SK-N-SH treated with all-trans-retinoic acid at 6 μM for 48 hours (cell line): Measurements from ENCODE around the gene OPRL1.

Experiments
- ATAC-seq: fragments of 200-7000 bp; cut with Tn5 transposase; 3 replicates; pipeline ENCODE4 v1.9.1; 2020; ENCODE audit warnings: mild to moderate bottlenecking, moderate library complexity
- ARNTL ChIP-seq: fragments of 450-650 bp; formaldehyde crosslinking; IDR thresholded peaks from 2 replicates; pipeline ENCODE4 v1.5.0; 2020; ENCODE audit warnings: low read depth, mild to moderate bottlenecking, moderate library complexity, borderline replicate concordance
- BACH2 ChIP-seq: fragments of 250-450 bp; sonication (Bioruptor Pico); IDR thresholded peaks from 2 replicates; pipeline ENCODE4 v1.9.0; 2021; ENCODE audit warnings: mild to moderate bottlenecking, borderline replicate concordance
- CSDC2 ChIP-seq: fragments of 250-450 bp; sonication (Bioruptor Pico); IDR thresholded peaks from 2 replicates; pipeline ENCODE4 v1.5.0; 2020; ENCODE audit warnings: mild to moderate bottlenecking, moderate library complexity
- ESRRG ChIP-seq: fragments of 250-450 bp; sonication (Bioruptor Pico); IDR thresholded peaks from 2 replicates; pipeline ENCODE4 v1.6.1; 2021; ENCODE audit warnings: mild to moderate bottlenecking
- GLIS3 ChIP-seq: fragments of 250-450 bp; sonication (Bioruptor Pico); IDR thresholded peaks from 2 replicates; pipeline ENCODE4 v1.5.0; 2020; ENCODE audit warnings: mild to moderate bottlenecking, moderate library complexity
- ISL1 ChIP-seq: fragments of 250-450 bp; sonication (Bioruptor Pico); IDR thresholded peaks from 2 replicates; pipeline ENCODE4 v2.1.2; 2022; ENCODE audit warnings: mild to moderate bottlenecking, moderate library complexity
- OSR1 ChIP-seq: fragments of 250-450 bp; sonication (Bioruptor Pico); IDR thresholded peaks from 2 replicates; pipeline ENCODE4 v1.8.0; 2022; ENCODE audit warnings: moderate library complexity, mild to moderate bottlenecking, inconsistent platforms
- PPARA ChIP-seq: fragments of 250-450 bp; sonication (Bioruptor Pico); IDR thresholded peaks from 2 replicates; pipeline ENCODE4 v1.5.0; 2020; ENCODE audit warnings: mild to moderate bottlenecking, borderline replicate concordance
- RARB ChIP-seq: fragments of 250-450 bp; sonication (Bioruptor Pico); IDR thresholded peaks from 2 replicates; pipeline ENCODE4 v1.8.0; 2021; ENCODE audit warnings: mild to moderate bottlenecking, moderate library complexity
- SNAI2 ChIP-seq: fragments of 250-450 bp; sonication (Bioruptor Pico); IDR thresholded peaks from 2 replicates; pipeline ENCODE4 v1.5.0; 2020; ENCODE audit warnings: mild to moderate bottlenecking, moderate library complexity
- TCF4 ChIP-seq: fragments of 250-450 bp; sonication (Bioruptor Pico); IDR thresholded peaks from 2 replicates; pipeline ENCODE4 v1.8.0; 2021; ENCODE audit warnings: mild to moderate bottlenecking, moderate library complexity, borderline replicate concordance
- TOX ChIP-seq: fragments of 250-450 bp; sonication (Bioruptor Pico); IDR thresholded peaks from 2 replicates; pipeline ENCODE4 v1.8.0; 2021; ENCODE audit warnings: mild to moderate bottlenecking, moderate library complexity, borderline replicate concordance
- ZC3H10 ChIP-seq: fragments of 250-450 bp; sonication (Bioruptor Pico); IDR thresholded peaks from 2 replicates; pipeline ENCODE4 v1.5.1; 2021; ENCODE audit warnings: mild to moderate bottlenecking, moderate library complexity
- ZFP3 ChIP-seq: fragments of 250-450 bp; sonication (Bioruptor Pico); IDR thresholded peaks from 2 replicates; pipeline ENCODE4 v1.5.0; 2020; ENCODE audit warnings: mild to moderate bottlenecking, moderate library complexity
- ZFP30 ChIP-seq: fragments of 450-650 bp; formaldehyde crosslinking; IDR thresholded peaks from 2 replicates; pipeline ENCODE4 v1.5.0; 2022; ENCODE audit warnings: mild to moderate bottlenecking, moderate library complexity
- ZNF565 ChIP-seq: fragments of 450-650 bp; formaldehyde crosslinking; conservative IDR thresholded peaks from 2 replicates; pipeline ENCODE4 v1.5.0; 2020; ENCODE audit warnings: low read depth, mild to moderate bottlenecking, moderate library complexity
- ZNF70 ChIP-seq: fragments of 450-650 bp; formaldehyde crosslinking; IDR thresholded peaks from 2 replicates; pipeline ENCODE4 v1.5.0; 2020; ENCODE audit warnings: mild to moderate bottlenecking, moderate library complexity
- ZNF8 ChIP-seq: fragments of 450-650 bp; formaldehyde crosslinking; IDR thresholded peaks from 2 replicates; pipeline ENCODE4 v1.5.0; 2020; ENCODE audit warnings: mild to moderate bottlenecking, moderate library complexity
- TF ChIP-seq, protein P1 (sequence below): fragments of 250-450 bp; sonication (Bioruptor Pico); IDR thresholded peaks from 2 replicates; pipeline ENCODE4 v1.5.1; 2020; ENCODE audit warnings: low read depth, mild to moderate bottlenecking, moderate library complexity
- TF ChIP-seq, protein P2 (sequence below): fragments of 250-450 bp; sonication (Bioruptor Pico); IDR thresholded peaks from 2 replicates; pipeline ENCODE4 v1.5.0; 2020; ENCODE audit warnings: mild to moderate bottlenecking, moderate library complexity
- TF ChIP-seq, protein P3 (sequence below): fragments of 250-450 bp; sonication (Bioruptor Pico); IDR thresholded peaks from 2 replicates; pipeline ENCODE4 v1.8.0; 2020; ENCODE audit warnings: mild to moderate bottlenecking, moderate library complexity, borderline replicate concordance
- TF ChIP-seq, protein P4 (sequence below): fragments of 250-450 bp; sonication (Bioruptor Pico); IDR thresholded peaks from 2 replicates; pipeline ENCODE4 v1.8.0; 2021; ENCODE audit warnings: low read depth, mild to moderate bottlenecking, moderate library complexity, borderline replicate concordance
- TF ChIP-seq, protein P5 (sequence below): fragments of 250-450 bp; sonication (Bioruptor Pico); IDR thresholded peaks from 2 replicates; pipeline ENCODE4 v1.5.1; 2021; ENCODE audit warnings: mild to moderate bottlenecking, moderate library complexity

The OPRL1 gene

DNA sequence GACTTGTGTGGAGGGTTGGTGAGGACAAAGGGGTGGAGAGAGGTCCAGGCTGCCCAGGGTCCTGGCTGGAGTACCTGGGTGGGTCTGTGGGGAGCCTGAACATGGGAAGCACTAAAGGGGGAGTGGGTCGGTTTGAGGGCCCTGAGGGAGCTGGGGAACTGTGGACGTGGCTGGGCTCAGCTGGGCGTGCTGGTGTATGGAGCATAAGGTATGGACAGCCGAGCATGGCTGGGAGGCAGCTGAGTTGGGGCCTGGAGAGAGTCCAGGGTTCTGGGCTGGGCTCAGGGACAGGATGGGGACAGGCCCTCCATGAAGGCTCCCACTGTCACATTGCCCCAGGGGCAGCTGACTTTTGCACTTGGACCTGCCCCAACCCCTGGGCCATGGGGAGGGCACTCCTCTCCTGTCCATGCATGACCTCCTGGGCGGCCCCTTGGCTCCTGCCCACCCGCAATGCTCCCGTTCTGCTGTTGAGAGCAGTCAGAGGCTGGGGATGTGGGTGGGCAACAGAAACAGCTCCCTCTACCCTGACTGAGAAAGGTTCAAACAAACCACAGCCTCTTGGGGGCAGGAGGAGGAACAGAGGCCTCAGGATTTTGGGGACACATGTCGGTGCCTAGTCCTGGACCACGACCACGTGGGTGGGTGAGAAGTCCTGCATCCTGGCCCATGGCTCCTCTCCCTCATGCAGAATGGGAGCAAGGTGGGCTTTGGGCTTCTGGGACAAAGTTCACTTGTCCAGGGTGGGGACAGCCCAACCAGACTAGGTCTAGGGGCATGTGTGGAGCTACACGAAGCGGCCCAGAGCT, 39.4 kb upstream of the OPRL1 start:
- no peak for TF ChIP-seq PPARA (CRISPR knock-in tag)
- no peak for TF ChIP-seq ARNTL (CRISPR knock-in tag)
- TF ChIP-seq, protein P1, sequence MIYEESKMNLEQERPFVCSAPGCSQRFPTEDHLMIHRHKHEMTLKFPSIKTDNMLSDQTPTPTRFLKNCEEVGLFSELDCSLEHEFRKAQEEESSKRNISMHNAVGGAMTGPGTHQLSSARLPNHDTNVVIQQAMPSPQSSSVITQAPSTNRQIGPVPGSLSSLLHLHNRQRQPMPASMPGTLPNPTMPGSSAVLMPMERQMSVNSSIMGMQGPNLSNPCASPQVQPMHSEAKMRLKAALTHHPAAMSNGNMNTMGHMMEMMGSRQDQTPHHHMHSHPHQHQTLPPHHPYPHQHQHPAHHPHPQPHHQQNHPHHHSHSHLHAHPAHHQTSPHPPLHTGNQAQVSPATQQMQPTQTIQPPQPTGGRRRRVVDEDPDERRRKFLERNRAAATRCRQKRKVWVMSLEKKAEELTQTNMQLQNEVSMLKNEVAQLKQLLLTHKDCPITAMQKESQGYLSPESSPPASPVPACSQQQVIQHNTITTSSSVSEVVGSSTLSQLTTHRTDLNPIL (CRISPR knock-in tag), result no peak
- TF ChIP-seq, protein P2, sequence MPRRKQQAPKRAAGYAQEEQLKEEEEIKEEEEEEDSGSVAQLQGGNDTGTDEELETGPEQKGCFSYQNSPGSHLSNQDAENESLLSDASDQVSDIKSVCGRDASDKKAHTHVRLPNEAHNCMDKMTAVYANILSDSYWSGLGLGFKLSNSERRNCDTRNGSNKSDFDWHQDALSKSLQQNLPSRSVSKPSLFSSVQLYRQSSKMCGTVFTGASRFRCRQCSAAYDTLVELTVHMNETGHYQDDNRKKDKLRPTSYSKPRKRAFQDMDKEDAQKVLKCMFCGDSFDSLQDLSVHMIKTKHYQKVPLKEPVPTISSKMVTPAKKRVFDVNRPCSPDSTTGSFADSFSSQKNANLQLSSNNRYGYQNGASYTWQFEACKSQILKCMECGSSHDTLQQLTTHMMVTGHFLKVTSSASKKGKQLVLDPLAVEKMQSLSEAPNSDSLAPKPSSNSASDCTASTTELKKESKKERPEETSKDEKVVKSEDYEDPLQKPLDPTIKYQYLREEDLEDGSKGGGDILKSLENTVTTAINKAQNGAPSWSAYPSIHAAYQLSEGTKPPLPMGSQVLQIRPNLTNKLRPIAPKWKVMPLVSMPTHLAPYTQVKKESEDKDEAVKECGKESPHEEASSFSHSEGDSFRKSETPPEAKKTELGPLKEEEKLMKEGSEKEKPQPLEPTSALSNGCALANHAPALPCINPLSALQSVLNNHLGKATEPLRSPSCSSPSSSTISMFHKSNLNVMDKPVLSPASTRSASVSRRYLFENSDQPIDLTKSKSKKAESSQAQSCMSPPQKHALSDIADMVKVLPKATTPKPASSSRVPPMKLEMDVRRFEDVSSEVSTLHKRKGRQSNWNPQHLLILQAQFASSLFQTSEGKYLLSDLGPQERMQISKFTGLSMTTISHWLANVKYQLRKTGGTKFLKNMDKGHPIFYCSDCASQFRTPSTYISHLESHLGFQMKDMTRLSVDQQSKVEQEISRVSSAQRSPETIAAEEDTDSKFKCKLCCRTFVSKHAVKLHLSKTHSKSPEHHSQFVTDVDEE (CRISPR knock-in tag), result no peak
- no peak for TF ChIP-seq TCF4 (CRISPR knock-in tag)
- TF ChIP-seq, protein P3, sequence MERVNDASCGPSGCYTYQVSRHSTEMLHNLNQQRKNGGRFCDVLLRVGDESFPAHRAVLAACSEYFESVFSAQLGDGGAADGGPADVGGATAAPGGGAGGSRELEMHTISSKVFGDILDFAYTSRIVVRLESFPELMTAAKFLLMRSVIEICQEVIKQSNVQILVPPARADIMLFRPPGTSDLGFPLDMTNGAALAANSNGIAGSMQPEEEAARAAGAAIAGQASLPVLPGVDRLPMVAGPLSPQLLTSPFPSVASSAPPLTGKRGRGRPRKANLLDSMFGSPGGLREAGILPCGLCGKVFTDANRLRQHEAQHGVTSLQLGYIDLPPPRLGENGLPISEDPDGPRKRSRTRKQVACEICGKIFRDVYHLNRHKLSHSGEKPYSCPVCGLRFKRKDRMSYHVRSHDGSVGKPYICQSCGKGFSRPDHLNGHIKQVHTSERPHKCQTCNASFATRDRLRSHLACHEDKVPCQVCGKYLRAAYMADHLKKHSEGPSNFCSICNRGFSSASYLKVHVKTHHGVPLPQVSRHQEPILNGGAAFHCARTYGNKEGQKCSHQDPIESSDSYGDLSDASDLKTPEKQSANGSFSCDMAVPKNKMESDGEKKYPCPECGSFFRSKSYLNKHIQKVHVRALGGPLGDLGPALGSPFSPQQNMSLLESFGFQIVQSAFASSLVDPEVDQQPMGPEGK (CRISPR knock-in tag), result no peak
- TF ChIP-seq ZFP30 (CRISPR knock-in tag), result no peak
- no peak for TF ChIP-seq ZNF8 (CRISPR knock-in tag)
- TF ChIP-seq ESRRG (CRISPR knock-in tag), result no peak
- no peak for TF ChIP-seq ZNF565 (CRISPR knock-in tag)
- TF ChIP-seq ZFP3 (CRISPR knock-in tag), result no peak
- TF ChIP-seq ZC3H10 (CRISPR knock-in tag), result no peak
- TF ChIP-seq RARB (CRISPR knock-in tag), result no peak
- no peak for TF ChIP-seq BACH2 (CRISPR knock-in tag)
- TF ChIP-seq, protein P4, sequence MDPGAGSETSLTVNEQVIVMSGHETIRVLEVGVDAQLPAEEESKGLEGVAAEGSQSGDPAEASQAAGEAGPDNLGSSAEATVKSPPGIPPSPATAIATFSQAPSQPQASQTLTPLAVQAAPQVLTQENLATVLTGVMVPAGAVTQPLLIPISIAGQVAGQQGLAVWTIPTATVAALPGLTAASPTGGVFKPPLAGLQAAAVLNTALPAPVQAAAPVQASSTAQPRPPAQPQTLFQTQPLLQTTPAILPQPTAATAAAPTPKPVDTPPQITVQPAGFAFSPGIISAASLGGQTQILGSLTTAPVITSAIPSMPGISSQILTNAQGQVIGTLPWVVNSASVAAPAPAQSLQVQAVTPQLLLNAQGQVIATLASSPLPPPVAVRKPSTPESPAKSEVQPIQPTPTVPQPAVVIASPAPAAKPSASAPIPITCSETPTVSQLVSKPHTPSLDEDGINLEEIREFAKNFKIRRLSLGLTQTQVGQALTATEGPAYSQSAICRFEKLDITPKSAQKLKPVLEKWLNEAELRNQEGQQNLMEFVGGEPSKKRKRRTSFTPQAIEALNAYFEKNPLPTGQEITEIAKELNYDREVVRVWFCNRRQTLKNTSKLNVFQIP (CRISPR knock-in tag), result no peak
- no peak for TF ChIP-seq SNAI2 (CRISPR knock-in tag)
- TF ChIP-seq GLIS3 (CRISPR knock-in tag), result no peak
- TF ChIP-seq, all 23 proteins: peak for 0
- no peak for ATAC-seq

DNA sequence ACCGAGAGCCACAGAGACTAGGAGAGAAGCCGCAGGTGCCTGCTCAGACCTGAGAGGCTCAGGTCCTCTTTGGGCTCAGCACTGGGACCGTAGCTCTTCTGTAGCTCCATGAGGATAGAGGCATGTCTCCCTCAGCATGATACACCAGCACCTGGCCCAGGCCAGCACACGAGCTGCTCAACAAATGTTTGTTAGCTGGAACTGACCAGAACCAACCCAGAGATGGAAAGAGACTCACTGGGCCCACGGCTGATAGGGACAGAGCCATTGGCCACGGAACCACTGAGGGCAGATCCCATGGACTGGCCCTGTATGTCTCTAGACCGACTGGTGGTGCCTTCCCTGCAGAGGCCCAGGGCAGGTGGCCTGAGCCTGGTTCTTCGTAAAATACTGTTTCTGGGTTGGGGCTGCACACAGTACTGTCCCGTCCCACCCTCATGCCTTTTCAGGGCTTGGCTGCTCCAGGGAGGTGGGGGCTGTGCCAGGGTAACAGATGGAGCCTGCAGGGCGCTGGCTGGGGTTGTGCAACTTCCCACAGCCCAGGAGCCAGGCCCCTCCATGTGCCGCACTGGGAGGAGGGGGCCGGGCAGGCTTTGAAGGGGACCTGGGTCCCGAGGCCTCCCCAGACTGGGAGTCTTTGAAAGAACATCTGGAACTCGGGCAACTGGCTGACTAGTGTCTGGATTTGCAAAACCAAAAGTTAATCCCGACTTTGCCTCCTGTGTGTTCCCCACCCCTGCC, 38.7 kb upstream of the OPRL1 start:
- TF ChIP-seq ZNF70 (CRISPR knock-in tag) (no peak), ARNTL (CRISPR knock-in tag) (no peak), SNAI2 (CRISPR knock-in tag) (no peak), RARB (CRISPR knock-in tag) (no peak), ZC3H10 (CRISPR knock-in tag) (no peak), ZFP30 (CRISPR knock-in tag) (no peak), OSR1 (no peak), ZNF8 (CRISPR knock-in tag) (no peak), ISL1 (no peak), PPARA (CRISPR knock-in tag) (no peak), GLIS3 (CRISPR knock-in tag) (no peak), ZFP3 (CRISPR knock-in tag) (no peak), TOX (CRISPR knock-in tag) (no peak), CSDC2 (CRISPR knock-in tag) (no peak), BACH2 (CRISPR knock-in tag) (no peak)
- TF ChIP-seq, protein P1 (CRISPR knock-in tag), result no peak
- TF ChIP-seq, protein P5, sequence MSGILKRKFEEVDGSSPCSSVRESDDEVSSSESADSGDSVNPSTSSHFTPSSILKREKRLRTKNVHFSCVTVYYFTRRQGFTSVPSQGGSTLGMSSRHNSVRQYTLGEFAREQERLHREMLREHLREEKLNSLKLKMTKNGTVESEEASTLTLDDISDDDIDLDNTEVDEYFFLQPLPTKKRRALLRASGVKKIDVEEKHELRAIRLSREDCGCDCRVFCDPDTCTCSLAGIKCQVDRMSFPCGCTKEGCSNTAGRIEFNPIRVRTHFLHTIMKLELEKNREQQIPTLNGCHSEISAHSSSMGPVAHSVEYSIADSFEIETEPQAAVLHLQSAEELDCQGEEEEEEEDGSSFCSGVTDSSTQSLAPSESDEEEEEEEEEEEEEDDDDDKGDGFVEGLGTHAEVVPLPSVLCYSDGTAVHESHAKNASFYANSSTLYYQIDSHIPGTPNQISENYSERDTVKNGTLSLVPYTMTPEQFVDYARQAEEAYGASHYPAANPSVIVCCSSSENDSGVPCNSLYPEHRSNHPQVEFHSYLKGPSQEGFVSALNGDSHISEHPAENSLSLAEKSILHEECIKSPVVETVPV (CRISPR knock-in tag), result no peak
- ATAC-seq, result no peak
